Measurements from ENCODE around the gene RGPD8. TPM values are rescaled to one million over a fixed set of nuclear protein-coding genes. Genes with fewer than 3 reads are reported as not detected.

Gene RGPD8
- polyA plus RNA-seq, 1 of the 3 experiments (the other 2 are of a cell fraction) = 0.76 TPM

Small RNAs within 50 kb of the gene (small RNA-seq; reads per million reads assigned to genes)
- 0 to 0.06 (median 0) reads per million in 7 experiments for gene AC115115.1

Other genes with a start within 250 kb of the RGPD8 start
- 3.0 and 3.3 TPM in 2 replicates for gene ZC3H8, start 178.6 kb downstream of the RGPD8 start, polyA plus RNA-seq (2012; rRNA removed)
- gene ZC3H6, start 158.0 kb downstream of the RGPD8 start, polyA plus RNA-seq (2012; rRNA removed) = 0.71 and 0.86 TPM in 2 replicates
- gene TTL, start 48.5 kb upstream of the RGPD8 start, polyA plus RNA-seq (2012; rRNA removed) = 15.4 and 19.6 TPM in 2 replicates
- gene POLR1B, start 108.8 kb upstream of the RGPD8 start, polyA plus RNA-seq (2012; rRNA removed) = 13.4 and 19.1 TPM in 2 replicates
- 29.9 and 55.9 TPM in 2 replicates for gene CHCHD5, start 151.0 kb upstream of the RGPD8 start, polyA plus RNA-seq (2012; rRNA removed)
- gene SLC20A1, start 212.3 kb upstream of the RGPD8 start, polyA plus RNA-seq (2012; rRNA removed) = 56.3 and 62.0 TPM in 2 replicates